BLaER1 (cell line): Measurements from ENCODE around the gene CORO2A.
A peak's percentile ranks its signal among the peaks of the same experiment; 100 is the strongest.

Experiments
- H3K27ac ChIP-seq: shearing (Covaris generic); formaldehyde crosslinking; 2 replicates; pipeline ENCODE4 v1.8.1; 2022
- H3K27me3 ChIP-seq: shearing (Covaris generic); formaldehyde crosslinking; 2 replicates; pipeline ENCODE4 v1.8.1; 2022
- H3K36me3 ChIP-seq: shearing (Covaris generic); formaldehyde crosslinking; 2 replicates; pipeline ENCODE4 v1.8.1; 2022
- H3K4me1 ChIP-seq: shearing (Covaris generic); formaldehyde crosslinking; 2 replicates; pipeline ENCODE4 v1.8.1; 2022
- H3K4me2 ChIP-seq: shearing (Covaris generic); formaldehyde crosslinking; 2 replicates; pipeline ENCODE4 v1.8.1; 2022
- H3K4me3 ChIP-seq: shearing (Covaris generic); formaldehyde crosslinking; 2 replicates; pipeline ENCODE4 v1.8.1; 2022
- H3K9ac ChIP-seq: shearing (Covaris generic); formaldehyde crosslinking; 2 replicates; pipeline ENCODE4 v1.8.1; 2022
- H3K9me3 ChIP-seq: shearing (Covaris generic); formaldehyde crosslinking; 2 replicates; pipeline ENCODE4 v1.8.1; 2022
- H4K20me1 ChIP-seq: shearing (Covaris generic); formaldehyde crosslinking; 2 replicates; pipeline ENCODE4 v1.8.1; 2022
- Cebpa-rat ChIP-seq: shearing (Covaris generic); IDR thresholded peaks from 2 replicates; pipeline ENCODE4 v1.8.1; 2022

The CORO2A gene, protein sequence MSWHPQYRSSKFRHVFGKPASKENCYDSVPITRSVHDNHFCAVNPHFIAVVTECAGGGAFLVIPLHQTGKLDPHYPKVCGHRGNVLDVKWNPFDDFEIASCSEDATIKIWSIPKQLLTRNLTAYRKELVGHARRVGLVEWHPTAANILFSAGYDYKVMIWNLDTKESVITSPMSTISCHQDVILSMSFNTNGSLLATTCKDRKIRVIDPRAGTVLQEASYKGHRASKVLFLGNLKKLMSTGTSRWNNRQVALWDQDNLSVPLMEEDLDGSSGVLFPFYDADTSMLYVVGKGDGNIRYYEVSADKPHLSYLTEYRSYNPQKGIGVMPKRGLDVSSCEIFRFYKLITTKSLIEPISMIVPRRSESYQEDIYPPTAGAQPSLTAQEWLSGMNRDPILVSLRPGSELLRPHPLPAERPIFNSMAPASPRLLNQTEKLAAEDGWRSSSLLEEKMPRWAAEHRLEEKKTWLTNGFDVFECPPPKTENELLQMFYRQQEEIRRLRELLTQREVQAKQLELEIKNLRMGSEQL

DNA sequence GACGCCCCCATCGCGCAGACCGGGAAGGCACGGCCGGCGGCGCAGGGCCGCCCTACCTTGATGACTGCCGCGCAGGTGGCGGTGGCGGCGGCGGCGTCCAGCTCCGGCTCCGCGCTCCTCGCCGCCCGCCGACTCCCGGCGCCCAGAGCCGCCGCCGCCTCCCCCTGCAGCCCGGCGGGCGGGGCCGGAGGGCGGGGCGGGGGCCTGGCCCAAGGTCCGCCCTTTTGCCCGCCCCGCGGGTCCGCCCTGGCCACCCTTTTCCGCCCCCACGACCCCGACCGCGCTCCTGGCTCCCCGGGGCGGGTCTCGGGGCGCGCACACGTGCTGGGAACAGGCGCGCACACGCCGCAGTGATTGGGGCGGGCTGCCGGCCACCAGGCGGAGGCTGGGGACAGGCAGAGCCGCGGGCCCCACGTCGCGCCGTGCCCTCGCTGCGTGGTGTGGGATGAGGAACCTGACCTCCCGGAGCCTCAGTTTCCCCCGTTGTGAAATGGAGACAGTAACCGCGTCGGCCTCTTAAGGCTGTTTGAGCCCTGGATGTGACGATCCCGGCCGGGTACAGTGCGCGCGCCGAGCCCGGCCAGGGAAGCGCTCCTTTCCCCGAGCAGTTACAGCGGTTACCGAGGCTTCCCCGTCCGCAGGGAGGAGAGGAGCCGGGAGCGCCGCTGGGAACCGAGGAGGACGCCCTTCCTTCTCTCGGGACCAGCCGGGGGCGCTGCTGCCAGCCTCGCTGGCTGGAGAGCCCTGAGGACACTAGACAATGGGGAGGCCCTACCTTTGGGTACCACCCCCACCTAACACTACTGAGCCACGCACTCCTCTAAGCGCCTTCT is at the start of gene CORO2A:
TSS of gene CORO2A (minus strand) at position 135 of the 833 bp plus-strand sequence. CDS start 34,977 bp downstream, outside the sequence.
- peak within 1 kb of the TSS; percentile 93 for H3K4me2 ChIP-seq
- H3K36me3 ChIP-seq = no peaks in the 10 kb centered on the region
- no peaks in the 10 kb centered on the region for H4K20me1 ChIP-seq
- H3K4me3 ChIP-seq = peak within 1 kb of the TSS; percentile 73
- H3K4me1 ChIP-seq = peaks cover 13% of the 10 kb centered on the region
- H3K9ac ChIP-seq = peak within 1 kb of the TSS; percentile 74
- peak within 1 kb of the TSS; percentile 60 for H3K27ac ChIP-seq
- no peaks in the 10 kb centered on the region for H3K9me3 ChIP-seq
- H3K27me3 ChIP-seq = peaks cover 18% of the 10 kb centered on the region
- no peak for TF ChIP-seq Cebpa-rat

DNA sequence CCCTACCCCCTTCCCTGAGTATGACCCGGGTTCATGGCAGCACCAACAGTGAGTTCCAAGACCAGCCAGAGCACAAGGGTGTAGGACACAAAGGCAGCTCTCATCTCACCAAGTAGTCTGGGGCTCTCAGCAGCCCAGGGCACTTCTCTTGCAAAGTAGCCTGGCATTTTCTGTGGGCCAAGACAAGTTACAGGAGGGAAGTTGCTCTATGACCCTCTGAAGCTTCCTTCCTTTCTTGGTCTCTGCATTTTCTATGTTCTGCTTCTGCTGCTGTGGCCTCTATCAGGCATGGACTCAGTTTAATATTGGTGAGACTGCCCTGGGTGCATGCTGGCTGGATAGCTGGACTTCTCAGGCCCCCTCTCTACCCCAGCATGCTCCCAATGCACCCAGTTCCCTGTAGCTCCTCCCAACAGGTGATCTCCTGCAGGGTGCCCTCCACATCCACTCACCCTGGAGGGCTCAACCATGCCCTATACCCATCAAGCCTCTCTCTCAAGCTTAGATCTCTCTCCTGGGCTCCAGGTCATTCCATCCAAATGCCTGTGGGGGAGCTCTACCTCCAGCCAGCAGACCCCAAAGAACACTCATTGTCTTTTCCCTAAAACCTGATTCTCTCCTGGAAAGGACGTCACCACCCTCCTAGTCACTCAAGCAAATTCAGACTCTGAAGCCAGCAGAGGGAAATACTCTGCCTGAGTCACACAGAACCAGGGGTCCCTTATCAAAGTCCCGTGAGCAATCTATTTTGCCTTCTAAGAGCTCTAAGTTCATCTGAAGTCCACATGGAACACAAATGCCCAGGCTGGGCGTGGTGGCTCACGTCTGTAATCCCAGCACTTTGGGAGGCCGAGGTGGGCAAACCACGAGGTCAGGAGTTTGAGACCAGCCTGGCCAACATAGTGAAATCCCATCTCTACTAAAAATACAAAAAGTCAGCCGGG is 49.2 kb upstream of the CORO2A start:
- H3K27me3 ChIP-seq = no peaks in the 10 kb centered on the region
- H3K27ac ChIP-seq = no peak overlapping the region
- H3K36me3 ChIP-seq = no peaks in the 10 kb centered on the region; the same call in 1 of the 2 replicates
- H3K9ac ChIP-seq = no peak overlapping the region
- TF ChIP-seq Cebpa-rat = no peak
- H3K9me3 ChIP-seq = no peaks in the 10 kb centered on the region
- no peak overlapping the region for H3K4me3 ChIP-seq
- H4K20me1 ChIP-seq = no peaks in the 10 kb centered on the region
- no peaks in the 10 kb centered on the region for H3K4me1 ChIP-seq
- H3K4me2 ChIP-seq = no peak overlapping the region

DNA sequence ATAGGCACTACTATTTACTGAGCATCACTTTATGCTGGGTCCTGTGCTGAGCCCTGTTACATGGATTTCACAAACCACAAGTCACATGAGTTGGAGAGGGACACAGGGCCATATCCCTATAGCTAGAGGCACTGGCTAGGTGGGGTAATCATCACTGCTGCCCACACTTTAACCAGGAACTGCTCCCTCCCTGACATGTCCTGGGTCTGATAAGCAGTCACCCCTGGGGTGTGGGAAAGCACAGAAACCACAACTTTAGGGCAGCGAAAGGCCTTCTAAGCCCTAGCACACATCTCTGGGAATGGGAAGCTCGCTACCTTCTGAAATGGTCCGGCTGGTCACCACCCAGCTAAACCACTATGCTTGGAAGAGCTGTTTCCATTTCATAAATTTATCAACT is 48.0 kb upstream of the CORO2A start:
- TF ChIP-seq Cebpa-rat = no peak
- H3K27me3 ChIP-seq = no peaks in the 10 kb centered on the region
- no peak overlapping the region for H3K4me2 ChIP-seq
- H3K9me3 ChIP-seq = no peaks in the 10 kb centered on the region
- H3K9ac ChIP-seq = no peak overlapping the region
- H4K20me1 ChIP-seq = no peaks in the 10 kb centered on the region
- no peaks in the 10 kb centered on the region for H3K4me1 ChIP-seq
- H3K4me3 ChIP-seq = no peak overlapping the region
- no peak overlapping the region for H3K27ac ChIP-seq
- no peaks in the 10 kb centered on the region; the same call in 1 of the 2 replicates for H3K36me3 ChIP-seq

DNA sequence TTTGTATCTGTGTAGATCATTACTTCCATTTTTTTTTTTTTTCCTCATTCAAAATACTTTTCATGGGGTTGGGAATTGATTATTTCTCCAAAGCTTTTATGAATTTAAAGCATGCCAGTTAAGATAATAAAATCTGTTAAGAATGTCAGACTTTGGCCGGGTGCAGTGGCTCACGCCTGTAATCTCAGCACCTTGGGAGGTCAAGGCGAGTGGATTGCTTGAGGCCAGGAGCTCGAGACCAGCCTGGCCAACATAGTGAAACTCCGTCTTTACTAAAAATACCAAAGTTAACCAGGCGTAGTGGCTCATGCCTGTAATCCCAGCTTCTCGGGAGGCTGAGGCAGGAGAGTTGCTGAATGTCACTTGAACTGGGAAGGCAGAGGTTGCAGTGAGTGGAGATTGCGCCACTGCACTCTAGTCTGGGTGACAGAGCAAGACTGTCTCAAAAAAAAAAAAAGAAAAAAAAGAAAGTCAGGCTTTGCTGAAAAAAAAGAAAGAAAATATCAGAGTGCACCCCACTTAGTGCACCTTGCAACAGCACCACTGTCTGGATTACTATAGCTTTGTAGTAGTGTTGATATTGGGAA is 44.6 kb upstream of the CORO2A start:
- Histone ChIP-seq H3K27ac (no peak overlapping the region), H3K4me1 (peaks cover 7% of the 10 kb centered on the region), H4K20me1 (no peaks in the 10 kb centered on the region), H3K4me3 (no peak overlapping the region), H3K9ac (no peak overlapping the region), H3K36me3 (no peaks in the 10 kb centered on the region; the same call in 1 of the 2 replicates), H3K27me3 (no peaks in the 10 kb centered on the region), H3K9me3 (no peaks in the 10 kb centered on the region), H3K4me2 (no peak overlapping the region)
- TF ChIP-seq Cebpa-rat = no peak

DNA sequence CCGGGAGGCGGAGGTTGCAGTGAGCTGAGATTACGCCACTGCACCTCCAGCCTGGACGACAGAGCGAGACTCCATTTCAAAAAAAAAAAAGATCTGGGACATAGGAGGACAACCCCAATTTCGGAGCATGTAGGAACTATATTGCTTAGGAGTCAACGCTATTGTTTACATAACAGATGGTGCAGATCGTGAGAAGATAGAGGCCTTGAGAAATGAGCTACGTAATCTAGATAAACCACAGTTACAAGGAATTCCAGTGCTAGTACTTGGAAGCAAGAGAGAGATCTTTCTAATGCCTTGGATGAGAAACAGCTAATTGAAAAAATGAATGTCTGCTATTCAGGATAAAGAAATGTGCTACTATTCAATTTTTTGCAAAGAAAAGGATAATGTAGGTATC is 42.7 kb upstream of the CORO2A start:
- Histone ChIP-seq H3K9ac (no peak overlapping the region), H3K27me3 (no peaks in the 10 kb centered on the region), H3K27ac (no peak overlapping the region), H4K20me1 (no peaks in the 10 kb centered on the region), H3K9me3 (no peaks in the 10 kb centered on the region), H3K4me2 (no peak overlapping the region), H3K4me3 (no peak overlapping the region), H3K4me1 (peaks cover 9% of the 10 kb centered on the region), H3K36me3 (no peaks in the 10 kb centered on the region; the same call in 1 of the 2 replicates)
- no peak for TF ChIP-seq Cebpa-rat

DNA sequence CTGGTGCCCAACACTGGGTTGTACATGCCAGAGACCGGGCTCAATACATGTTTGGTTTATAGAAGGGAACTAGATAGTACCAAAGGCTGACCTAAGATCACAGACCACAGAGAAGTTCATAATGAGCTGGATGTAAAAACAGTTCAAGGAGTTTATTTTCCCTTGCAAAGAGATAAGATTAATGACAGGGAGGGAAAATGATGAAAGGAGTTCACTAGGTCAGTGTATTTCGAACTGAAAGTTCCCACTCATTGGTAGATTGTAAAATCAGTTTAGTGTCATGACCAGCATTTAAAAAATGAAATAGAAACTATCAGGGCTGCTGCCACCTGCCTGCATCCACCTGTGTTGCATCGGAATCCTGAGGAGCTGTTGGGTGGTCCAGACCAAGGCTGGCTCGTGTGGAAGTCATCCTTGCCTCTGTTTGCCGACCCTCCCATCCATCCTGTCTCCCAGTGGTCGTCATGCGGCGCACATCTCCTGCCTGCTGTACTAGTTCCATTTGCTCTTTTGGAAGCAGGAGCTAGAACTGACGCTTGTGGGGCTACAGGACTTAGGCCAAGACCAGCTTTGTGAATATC is 41.9 kb upstream of the CORO2A start:
- TF ChIP-seq Cebpa-rat = no peak
- no peak overlapping the region for H3K9ac ChIP-seq

DNA sequence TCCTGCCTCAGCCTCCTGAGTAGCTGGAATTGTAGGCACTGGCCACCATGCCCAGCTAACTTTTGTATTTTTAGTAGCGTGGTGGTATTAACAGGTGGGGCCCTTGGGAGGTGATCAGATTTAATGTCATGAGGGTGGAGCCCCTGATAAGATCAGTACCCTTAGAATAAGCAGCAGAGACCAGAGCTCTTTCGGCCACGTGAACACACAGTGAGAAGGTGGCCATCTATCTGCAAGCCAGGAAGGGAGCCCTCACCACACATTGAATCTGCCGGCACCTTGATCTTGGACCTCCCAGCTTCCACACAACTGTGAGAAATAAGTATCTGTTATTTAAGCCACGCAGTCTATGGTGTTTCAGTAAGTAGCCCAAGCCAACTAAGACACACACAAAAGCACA is 40.5 kb upstream of the CORO2A start:
- no peak for TF ChIP-seq Cebpa-rat
- Histone ChIP-seq H3K4me3 (no peak overlapping the region), H3K4me1 (peaks cover 9% of the 10 kb centered on the region), H3K9me3 (no peaks in the 10 kb centered on the region), H3K27me3 (no peaks in the 10 kb centered on the region), H3K27ac (no peak overlapping the region), H4K20me1 (no peaks in the 10 kb centered on the region), H3K36me3 (peaks cover 7% of the 10 kb centered on the region), H3K9ac (no peak overlapping the region), H3K4me2 (no peak overlapping the region)

More for the DNA sequence above, 41.9 kb upstream of the CORO2A start:
- no peaks in the 10 kb centered on the region; the same call in 1 of the 2 replicates for H3K36me3 ChIP-seq
- H3K27me3 ChIP-seq = no peaks in the 10 kb centered on the region
- no peaks in the 10 kb centered on the region for H3K9me3 ChIP-seq
- no peak overlapping the region for H3K4me2 ChIP-seq
- H3K4me1 ChIP-seq = peaks cover 9% of the 10 kb centered on the region
- H3K27ac ChIP-seq = no peak overlapping the region
- H3K4me3 ChIP-seq = no peak overlapping the region
- H4K20me1 ChIP-seq = no peaks in the 10 kb centered on the region

DNA sequence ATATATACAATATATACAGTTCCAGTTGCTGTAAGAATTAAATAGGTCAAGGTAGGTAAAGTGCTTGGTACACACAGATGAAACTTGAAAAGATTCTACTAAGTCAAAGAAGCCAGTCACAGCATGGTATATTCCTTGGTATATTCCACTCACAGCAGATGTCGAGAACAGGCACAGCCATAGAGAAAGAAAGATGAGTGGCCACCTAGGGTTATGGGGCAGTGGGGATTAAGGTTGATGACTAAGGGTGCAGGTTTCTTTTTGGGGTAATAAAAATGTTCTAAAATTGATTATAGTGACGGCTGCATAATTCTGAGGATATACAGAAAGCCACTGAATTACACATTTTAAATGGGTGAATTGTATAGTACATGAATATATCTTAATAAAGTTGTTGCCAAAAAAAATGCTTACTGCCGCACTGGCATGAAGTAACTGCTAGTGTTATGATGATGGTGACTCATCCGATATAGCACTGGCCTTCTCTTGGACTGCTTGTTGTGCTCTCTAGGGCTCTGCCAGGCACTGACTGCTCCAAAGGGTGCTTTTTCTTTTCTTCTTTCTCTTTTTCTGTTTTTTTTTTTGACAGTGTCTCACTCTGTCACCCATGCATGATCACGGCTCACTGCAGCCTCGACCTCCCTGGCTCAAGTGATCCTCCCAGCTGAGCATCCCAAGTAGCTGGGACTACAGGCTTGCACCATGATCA is 39.5 kb upstream of the CORO2A start:
- Histone ChIP-seq H3K27me3 (no peaks in the 10 kb centered on the region), H3K9me3 (no peaks in the 10 kb centered on the region), H4K20me1 (no peaks in the 10 kb centered on the region), H3K4me2 (peak overlapping the region; percentile 3; the same call in 1 of the 2 replicates), H3K27ac (no peak overlapping the region), H3K36me3 (peaks cover 10% of the 10 kb centered on the region), H3K4me3 (no peak overlapping the region), H3K9ac (no peak overlapping the region), H3K4me1 (peaks cover 9% of the 10 kb centered on the region)
- TF ChIP-seq Cebpa-rat = no peak
